ENCODE results near the gene FBXL17.
"Not testable (repeated sequence)": the region's sequence is repeated elsewhere in the genome, so short reads cannot be mapped to it uniquely, and the experiment has no call there.

FBXL17 gene

DNA sequence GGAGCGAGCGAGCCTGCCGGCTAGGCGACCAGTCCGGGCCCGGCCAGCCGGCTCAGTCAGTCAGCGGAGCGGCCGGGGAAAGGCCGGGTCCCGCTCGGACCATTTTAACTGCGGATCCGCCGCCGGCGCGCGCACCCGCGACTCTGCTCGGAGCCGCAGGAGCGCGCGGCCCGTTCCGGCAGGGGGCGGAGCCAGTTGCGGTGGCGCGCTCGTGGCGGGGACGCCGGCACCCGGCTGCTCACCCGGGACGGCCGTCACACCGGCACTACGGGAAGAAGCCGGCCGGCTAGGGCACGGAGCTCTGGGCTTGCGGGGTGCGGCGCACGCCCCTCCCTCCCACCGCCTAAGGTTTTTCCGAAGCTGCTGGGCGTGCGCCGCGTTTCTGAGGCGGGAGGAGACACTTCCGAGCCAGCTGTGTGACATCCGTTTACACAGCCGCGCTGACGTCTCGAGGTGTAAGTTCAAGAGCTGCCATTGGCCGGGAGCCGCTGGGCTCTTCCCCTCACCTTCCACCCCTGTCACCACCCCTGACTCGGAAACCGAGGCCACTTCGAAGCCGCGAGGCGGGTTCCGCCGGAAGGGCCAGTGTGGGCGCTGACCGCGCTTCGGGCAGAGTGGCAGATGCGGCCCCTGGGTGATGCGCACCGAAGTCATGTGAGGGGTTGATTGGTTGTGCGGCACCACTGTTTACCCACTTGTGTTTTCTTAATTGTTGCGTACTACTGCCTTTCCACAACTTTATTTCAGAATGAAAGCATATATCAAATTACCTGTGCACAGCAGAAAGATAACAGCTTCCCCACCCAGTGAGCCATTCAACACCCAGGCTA lies at the start of gene FBXL17:
Gene FBXL17, minus strand, starts transcription at position 145 of the 830 bp plus-strand sequence.
- peak in 1 of 2 experiments; percentile 48 for DNase-seq (ENCODE audit: low read depth in 2 of 2)

DNA sequence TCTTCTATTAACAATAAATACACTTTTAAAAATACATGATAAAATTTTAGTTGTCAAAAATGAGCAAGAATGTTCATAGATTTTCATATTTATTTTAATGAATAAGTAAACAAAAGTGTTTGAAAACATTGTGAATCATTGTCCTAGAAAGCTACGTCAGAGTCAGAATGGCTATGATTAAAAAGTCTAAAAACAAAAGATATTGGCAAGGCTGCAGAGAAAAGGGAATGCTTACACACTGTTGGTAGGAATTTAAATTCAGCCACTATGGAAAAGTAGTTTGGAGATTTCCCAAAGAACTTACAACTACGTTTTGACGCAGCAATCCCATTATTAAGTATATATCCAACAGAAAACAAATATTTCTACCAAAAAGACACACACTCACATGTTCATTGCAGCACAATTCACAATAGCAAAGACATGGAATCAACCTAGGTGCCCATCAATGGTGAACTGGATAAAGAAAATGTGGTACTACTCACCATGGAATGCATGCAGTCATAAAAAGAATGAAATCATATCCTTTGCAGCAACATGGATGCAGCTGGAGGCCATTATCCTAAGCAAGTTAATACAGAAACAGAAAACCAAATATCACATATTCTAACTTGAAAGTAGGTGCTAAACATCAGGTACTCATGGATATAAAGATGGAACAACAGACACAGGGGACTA lies 49.2 kb upstream of the FBXL17 start:
- peak in 1 of 2 experiments; percentile 13 for DNase-seq (ENCODE audit: low read depth in 2 of 2)

DNA sequence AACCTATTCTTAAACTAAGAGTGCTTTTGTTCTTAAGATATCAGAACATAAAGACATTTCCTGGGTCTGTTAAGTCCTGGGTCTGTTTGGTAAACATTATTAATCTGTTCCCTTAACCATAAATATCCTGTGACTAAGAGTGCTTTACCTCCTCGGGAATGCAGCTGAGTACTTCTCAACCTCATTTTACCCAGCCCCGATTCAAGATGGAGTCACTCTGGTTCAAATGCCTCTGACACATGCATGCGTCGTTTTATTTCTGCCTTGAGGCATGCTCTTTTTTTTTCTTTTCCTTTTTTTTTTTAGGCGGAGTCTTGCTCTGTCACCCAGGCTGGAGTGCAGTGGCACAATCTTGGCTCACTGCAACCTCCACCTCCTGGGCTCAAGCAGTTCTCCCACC lies 39.8 kb upstream of the FBXL17 start:
- DNase-seq (ENCODE audit: low read depth in 2 of 2): no peak

DNA sequence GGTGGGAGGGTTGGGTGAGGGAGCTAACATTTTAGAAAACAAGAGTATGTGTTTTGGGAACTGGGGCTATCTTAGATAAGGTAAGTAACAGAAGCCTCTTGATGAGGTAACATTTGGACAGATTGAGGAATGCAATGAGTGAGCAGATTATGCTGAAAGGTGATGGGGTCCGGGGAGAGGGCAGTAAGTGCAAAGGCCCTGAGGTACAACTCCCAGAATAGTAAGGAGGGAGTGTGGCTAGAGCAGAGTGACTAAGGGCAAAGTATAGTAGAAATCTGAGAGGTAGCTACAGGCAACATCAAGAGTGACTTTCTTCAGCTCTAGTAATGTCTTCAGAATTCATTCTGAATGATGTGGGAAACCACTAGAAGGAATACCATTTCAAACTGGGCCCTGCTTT lies 38.9 kb upstream of the FBXL17 start:
- no peak for DNase-seq (ENCODE audit: low read depth in 2 of 2)

DNA sequence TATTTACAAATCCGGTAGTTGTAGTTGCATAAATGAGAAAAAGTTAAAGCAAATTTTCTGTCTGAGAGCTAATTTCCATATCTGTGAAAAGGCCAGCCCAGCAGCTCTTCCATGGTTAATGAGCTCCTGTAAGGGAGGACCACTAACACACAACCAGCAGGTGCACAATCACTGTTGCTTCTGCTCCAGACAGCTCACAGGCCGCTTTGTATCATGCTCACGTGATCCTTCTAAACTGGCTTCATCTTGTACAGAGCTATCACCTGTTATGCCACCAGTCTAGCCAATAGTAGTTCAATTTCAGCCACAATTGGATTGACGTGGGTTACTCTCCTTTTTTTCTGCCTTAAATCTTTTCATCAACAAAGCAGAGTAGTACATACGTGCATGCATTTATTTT lies 38.3 kb upstream of the FBXL17 start:
- no peak for DNase-seq (ENCODE audit: low read depth in 2 of 2)

DNA sequence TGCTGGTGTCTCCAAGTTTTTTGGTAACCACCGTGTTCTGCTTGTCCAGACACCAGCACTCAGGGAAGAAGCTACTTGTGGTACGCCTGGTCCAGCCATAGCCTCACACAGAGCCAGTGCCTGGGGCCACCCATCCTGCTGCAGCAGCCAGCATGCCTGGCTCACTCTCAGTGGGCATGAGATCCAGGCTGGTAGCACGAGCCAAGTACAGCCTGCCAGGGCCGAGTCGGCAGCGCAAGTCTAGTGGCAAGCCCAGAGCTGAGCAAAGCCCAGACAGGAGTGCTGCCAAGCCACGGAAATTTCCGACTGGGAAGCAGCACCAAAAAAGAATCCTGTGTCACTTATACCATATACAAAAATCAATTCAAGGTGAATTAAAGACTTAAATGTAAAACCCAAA lies 36.3 kb upstream of the FBXL17 start:
- no peak for DNase-seq (ENCODE audit: low read depth in 2 of 2)

DNA sequence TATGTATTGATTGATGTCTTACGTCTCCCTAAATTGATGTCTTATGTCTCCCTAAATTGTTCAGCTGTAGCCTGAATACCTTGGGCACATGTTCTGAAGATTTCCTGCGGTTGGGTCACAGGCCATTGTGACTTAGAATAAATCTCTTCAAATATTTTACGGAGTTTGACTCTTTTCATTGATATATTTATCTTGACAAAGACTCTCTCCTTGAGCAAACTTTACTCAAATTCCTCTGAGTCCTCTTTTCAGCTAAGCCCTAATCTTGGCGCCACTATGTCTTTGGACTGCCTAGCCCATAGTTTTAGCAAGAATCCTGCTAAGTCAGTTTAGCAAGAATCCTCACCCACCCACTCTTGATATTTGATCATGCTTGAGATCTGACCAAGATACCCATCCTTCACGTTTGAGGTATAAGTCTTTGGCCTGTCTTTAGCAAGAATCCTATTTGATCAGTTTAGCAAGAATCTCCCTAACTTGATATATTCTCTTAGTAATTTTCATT lies 35.3 kb upstream of the FBXL17 start:
- DNase-seq (ENCODE audit: low read depth in 2 of 2): no peak

DNA sequence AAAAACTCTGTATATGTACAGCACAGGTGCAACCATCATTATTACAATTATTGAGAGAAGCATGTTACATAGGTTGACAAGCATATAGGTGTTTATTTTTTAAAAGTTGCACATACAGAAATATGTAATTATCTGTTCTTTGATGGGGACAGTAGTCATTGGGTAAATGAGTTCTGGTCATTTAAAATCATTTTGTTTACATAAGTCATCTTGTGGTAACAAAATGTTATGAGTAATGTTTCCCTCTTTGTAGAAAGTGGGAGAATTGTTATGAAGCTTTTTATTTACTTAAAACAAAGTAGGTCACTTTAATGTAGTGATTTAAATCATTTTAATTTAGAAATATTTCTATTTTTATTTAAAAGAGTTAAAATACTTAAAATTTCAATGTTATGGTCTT lies 33.8 kb upstream of the FBXL17 start:
- DNase-seq (ENCODE audit: low read depth in 2 of 2): no peak

DNA sequence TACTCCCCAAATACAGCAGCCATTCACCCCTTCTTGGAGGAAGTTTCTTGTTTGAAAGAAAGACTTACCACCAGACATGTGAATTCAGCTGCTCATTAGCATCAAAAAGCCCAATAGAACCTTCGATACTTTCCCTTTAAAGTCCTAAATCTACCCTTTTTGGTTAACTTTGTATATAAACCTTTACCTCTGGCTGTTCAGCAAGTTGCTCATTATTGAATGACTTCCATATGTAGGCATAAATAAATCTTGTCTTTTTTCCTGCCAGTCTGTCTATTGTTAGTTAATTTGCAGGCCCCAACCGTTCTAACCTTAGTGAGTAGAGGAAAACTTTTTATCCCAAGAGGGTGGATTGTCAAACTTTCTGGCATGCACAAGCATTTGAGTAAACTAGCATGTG lies 27.9 kb upstream of the FBXL17 start:
- no peak for DNase-seq (ENCODE audit: low read depth in 2 of 2)

DNA sequence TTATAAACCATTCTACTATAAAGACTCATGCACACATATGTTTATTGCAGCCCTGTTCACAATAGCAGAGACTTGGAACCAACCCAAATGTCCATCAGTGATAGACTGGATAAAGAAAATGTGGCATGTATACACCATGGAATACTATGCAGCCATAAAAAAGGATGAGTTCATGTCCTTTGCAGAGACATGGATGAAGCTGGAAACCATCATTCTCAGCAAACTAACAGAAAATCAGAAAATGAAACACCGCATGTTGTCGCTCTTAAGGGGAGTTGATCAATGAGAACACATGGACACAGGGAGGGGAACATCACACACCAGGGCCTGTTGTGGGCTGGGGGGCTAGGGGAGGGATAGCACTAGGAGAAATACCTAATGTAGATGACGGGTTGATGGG lies 23.3 kb upstream of the FBXL17 start:
- DNase-seq (ENCODE audit: low read depth in 2 of 2): not testable (repeated sequence)

DNA sequence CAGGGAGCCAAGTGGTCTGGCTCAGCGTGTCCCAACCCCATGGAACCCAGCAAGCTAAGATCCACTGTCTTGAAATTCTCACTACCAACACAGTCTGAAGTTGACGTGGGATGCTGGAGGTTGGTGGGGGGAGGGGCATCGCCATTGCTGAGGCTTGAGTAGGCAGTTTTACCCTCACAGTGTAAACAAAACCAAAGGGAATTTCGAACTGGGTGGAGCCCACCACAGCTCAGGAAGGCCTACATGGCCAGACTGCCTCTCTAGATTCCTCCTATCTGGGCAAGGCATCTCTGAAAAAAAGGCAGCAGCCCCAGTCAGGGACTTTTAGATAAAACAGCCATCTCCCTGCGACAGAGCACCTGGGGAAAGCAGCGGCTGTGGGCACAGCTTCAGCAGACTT lies 17.1 kb upstream of the FBXL17 start:
- no peak for DNase-seq (ENCODE audit: low read depth in 2 of 2)

DNA sequence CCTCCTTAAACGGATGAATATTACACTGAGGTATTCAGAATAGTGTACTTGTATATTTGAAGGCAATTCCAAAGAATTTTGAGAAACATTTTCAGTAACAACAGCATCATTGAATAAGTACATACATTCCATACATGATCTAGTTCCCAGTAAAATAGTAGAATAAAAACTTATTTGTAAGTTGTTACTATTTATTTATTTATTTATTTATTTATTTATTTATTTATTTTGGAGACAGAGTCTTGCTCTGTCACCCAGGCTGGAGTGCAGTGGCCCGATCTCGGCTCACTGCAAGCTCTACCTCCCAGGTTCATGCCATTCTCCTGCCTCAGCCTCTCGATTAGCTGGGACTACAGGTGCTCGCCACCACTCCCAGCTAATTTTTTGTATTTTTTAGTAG lies 14.9 kb upstream of the FBXL17 start:
- not testable (repeated sequence) for DNase-seq (ENCODE audit: low read depth in 2 of 2)

DNA sequence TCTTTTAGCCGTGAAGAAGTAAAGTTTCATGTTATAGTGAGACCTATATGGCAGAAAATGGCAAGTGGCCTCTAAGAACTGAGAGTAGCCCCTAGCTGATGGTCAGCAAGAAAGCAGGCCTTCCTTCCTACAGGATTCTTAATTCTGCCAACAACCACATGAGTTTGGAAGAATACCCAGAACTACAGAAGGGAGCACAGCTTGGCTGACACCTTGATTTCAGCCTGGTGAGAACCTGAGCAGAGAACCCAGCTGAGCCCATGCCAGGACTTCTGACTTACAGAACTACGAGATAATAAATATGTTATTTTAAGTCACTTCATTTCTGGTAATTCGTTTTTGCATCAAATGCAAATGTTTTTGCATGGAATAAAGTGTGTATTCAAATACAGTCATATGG lies 5.9 kb upstream of the FBXL17 start:
- DNase-seq (ENCODE audit: low read depth in 2 of 2): no peak

DNA sequence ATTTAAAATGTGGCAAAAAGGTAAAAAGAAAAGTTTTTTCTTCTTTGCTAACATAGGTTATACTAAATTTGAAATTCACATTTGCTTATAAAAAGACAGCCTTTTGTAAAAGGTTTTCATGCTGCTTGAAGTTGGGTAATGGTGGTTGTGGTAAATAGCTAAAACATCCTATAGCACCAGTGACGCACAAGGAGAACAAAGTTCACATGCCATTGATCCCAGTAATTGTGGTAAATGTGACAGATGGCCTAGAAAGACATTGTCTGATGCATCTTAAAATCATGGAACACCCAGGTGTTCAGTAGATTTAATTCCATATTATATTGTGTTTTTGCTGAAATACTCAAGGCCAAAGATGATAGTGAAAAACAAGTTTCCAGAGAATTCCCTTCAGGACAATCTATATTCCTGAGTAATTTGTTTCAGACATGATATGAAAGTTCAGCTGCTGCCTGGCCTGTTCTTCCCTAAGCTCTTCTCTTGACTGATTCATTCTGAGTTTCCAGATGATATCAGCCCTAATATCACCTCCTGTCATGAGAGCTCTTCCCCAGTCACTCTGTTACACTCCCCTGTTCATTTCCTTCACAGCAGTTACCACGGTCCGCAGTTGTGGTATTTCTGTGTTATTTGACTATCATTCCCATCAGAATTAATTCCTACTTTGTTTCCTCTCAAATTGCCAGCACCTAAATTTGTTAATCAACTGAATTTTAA lies 4.6 kb upstream of the FBXL17 start:
- DNase-seq (ENCODE audit: low read depth in 2 of 2): peak in 1 of 2 experiments; percentile 29

DNA sequence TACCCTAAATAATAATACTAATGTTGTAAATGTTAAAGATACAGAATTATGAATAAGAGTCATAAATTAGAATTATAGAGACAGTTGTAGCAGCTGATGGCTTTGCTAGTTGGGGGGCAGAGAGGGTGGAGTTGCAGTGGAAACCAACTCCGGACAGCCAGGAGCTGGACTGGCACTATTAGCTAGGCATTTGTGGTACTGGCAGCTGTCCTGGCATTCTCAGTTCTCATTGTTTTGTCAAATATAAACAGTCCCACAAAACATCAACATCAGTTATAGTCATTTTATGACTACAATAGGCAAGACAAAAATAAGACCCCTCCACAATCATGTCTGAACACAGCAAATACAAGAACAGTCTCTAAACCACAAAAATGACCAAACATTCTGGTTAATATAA lies 2.8 kb upstream of the FBXL17 start:
- no peak for DNase-seq (ENCODE audit: low read depth in 2 of 2)

DNA sequence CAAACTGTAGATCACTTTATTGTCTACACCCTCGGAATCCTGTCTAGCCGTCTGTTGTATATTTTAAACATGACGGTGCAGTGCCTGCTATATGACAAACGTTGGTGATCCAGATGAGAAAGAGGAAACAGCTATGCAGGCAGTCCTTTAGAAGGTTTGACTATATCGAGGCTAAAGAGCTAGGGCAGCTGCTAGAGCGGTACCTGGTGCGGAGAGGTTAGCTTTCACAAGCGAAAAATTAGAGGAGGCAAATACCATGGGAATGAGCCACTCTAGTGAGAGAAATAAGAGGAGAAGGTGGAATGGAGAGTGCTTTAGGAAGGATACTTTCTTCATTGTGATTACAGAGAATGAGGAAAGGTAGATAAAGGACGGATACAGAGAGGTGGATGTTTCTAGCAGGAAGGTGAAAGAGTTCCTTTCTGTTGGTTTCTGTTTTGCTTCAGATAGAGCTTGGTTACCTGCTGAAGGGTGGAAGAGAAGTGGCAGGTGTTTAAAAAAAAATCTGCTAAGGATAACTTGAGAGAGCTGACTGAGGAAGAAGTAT lies 959 bp upstream of the FBXL17 start:
- DNase-seq (ENCODE audit: low read depth in 2 of 2): no peak

DNA sequence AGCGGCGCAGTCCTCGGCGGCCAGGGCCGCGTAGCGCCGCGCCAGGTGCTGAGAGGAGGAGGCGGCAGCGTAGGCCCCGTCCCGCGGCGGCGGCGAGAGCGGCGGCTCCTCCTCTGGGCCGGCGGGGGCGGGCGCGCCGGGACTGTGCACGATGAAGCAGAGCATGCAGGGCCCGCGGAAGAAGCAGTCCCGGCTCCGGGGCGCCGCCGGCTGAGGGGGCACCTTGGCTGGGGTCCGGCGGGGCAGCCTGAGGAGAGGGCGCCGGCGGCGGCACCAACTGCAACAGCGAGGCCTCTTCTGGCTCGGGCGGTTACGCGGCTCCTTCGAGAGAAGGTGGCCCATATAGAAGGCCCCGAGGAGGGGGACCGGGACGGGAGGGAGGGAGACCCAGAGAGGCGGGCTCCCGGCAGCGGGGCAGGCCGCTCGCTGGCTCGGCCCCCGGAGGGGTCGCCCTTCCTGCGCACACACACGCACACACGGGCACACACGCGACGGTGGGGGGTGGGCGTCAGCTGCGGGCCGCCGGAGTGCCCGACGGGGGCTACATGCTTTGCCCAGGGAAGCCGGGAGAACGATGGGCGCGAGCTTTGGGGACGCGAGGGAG lies 446 bp downstream of the FBXL17 start:
- peak in 1 of 2 experiments; percentile 33 for DNase-seq (ENCODE audit: low read depth in 2 of 2)

DNA sequence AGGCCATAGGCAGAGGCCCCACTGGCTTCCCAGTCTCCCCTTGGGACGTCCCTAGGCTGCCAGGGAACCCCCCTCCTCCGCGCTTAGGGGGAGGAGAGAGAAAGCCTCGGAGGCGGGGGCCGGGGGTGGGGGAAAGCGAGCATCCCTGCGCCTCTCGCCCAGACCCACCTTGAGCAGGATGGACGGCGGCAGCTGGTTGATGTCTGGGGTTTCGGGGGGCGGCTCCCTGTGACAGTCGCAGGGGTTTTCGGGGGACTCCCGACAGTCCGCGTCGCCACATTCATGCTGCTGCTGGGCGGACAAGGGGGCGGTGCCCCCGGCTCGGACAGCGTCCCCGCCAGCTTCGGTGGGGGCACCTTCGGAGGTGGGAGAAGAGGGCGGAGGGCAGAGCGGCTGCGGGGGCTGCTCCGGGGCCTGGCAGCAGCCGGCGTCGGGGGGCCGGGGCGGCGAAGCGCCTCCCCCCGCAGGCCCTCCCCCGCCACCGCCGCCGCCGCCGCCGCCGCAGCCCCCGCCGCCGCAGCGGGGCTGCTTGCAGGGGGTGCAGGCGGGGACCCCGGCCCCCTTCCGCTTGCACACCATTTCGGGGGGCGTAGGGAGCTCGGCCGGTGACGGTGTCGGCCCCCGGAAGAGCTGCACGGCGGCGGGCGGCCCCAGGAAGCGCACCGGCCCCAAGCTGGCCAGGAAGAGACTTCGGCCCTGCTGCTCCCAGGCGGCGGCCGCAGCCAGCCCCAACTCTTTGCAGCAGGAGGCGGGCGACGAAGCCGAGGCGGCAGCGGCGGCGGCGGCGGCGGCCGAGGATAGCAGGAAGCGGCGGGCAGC lies 1.2 kb downstream of the FBXL17 start:
- DNase-seq (ENCODE audit: low read depth in 2 of 2): no peak

DNA sequence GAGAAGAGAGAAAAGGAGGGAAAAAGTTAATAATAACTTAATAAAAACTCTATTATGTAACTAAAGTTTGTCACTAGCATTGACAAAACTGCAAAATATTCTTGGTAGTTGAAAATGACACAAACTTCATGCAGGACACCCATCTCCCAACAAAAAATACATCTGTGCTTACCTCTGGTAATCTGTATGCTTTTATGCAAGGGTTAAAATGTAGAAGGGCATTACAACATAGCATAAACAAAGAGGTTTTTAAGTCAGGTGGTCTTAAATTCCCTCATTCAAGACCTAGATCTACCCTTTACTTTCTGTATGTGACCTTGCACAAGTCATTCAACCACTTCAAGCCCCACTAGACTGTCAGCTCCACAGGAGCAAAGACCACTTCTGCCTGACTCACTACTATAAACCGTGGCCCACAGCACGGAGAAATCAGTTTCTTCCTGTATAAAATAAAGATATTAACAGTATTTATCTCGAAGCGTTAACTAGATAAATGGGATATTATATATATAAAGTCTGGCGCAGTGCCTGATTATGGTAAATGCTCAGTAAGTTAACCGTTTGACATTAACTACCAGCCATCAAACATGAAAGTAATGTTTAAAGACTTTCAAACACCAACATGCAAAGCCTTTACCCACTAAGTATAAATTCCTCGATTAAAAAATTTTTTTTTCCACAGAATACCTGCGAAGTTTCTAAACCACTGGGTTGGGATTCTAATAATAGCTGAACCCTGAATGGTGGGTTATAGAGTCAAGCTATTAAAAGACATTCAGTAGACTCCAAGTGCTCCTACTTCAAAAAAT lies 2.0 kb downstream of the FBXL17 start:
- no peak for DNase-seq (ENCODE audit: low read depth in 2 of 2)

DNA sequence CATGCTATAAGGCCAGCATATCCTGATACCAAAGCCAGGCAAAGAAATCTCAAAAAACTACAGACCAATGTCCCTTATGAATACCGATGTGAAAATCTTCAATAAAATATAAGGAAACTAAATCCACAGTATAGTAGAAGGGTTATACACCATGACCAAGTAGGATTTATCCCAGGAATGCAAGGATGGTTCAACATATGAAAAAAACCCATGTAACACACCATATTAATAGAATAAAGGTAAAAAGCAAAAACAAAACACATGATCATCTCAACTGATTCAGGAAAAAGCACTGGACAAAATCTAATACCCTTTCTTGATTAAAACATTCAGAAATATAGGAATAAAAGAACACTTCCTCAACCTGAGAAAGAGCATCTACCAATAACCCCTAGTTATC lies 6.1 kb downstream of the FBXL17 start:
- DNase-seq (ENCODE audit: low read depth in 2 of 2): no peak

All from fibroblast of skin of left biceps (primary cell).